HG02885 (cell line): ENCODE measurements around the gene GSDMA.
"Not testable (repeated sequence)": the region's sequence is repeated elsewhere in the genome, so short reads cannot be mapped to it uniquely, and the experiment has no call there.

ENCODE experiments used
- ATAC-seq: cut with Tn5 transposase; IDR thresholded peaks from one replicate; pipeline ENCODE4 v1.9.1; 2021; ENCODE audit warnings: mild to moderate bottlenecking; ENCODE audit not compliant: unreplicated experiment, poor library complexity

The GSDMA gene

DNA sequence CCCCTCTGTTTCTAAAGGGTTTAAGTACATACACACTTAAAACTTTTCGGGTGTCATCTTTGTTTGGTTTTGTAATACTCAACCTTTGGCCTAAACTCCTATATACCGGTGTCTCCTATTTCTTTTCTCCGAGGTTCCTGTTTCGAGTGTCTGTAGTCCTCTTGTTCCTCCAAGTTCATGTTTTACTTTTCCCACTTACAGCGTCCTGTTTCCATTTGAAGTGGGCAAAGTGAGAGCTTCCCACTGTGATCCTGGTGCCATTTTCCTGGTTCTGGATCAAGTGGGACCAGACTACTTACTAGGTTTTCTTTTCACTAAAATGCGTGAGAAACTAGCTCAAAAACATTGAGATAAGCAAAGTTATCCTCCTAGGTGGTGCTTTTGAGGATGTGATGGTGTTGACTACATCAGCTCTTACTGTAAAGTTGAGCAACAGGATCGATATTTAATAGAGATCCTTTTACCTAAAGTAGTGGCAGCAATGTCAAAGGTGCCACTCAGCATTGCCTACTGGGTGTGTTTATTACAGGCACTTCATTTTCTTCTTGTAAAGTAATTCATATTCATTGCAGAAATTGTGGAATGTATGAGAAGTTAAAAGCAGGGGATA, 19.1 kb downstream of the GSDMA start:
- ATAC-seq: no peak

DNA sequence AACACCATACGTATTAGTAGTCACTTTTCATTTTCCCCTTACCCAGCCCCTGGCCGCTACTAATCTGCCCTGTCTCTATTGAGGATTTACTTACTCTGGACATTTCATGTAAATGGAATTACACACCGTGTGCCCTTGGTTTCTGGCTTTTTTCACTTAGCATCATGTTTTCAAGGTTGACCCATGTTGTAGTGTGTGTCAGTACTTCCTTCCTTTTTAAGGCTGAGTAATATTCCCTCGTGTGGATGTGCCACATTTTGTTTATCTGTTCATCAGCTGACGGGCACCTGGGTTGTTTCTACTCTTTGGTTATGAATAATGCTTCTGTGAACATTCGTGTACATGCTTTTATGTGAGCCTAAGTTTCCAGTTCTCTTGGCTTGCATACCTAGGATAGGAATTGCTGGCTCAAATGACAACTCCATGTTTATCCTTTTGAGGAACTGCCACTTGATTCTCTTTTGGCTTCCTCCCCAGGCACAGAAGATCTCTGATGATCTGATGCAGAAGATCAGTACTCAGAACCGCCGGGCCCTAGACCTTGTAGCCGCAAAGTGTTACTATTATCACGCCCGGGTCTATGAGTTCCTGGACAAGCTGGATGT, 25.5 kb downstream of the GSDMA start:
- no peak for ATAC-seq

- no peak for ATAC-seq
Observed at GRCh38 chr17:39994448-39994847, 31.6 kb downstream of the GSDMA start.

DNA sequence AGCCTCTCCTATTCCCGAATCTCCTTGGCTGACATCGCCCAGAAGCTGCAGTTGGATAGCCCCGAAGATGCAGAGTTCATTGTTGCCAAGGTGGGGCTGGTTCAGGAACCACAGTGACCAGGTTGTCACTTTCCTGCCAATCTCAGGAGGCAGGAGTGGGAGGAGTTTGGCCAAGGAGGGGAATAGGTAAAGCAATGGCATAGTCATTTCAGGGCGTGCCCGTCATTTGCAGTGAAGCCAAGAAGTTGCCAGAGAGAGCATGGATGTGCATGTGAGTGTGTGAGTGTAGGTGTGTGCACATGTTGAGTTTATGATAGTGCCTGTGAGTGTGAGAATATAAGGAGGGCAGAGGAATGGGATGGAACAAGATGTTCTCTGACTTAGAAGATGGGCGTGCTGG, 32.6 kb downstream of the GSDMA start:
- ATAC-seq: no peak

DNA sequence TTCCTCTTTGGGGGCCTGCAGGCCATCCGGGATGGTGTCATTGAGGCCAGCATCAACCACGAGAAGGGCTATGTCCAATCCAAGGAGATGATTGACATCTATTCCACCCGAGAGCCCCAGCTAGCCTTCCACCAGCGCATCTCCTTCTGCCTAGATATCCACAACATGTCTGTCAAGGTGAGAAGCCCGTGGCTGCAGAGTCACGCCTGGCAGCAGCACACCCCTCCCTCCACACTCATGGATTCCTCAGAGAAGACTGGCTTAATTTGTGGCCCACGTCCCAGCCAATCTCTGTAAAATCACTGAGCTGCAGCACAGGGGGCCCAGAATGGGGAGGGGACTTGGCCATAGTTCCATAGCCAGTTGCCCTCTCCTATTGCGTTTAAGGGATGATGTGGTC, 33.4 kb downstream of the GSDMA start:
- ATAC-seq: no peak

DNA sequence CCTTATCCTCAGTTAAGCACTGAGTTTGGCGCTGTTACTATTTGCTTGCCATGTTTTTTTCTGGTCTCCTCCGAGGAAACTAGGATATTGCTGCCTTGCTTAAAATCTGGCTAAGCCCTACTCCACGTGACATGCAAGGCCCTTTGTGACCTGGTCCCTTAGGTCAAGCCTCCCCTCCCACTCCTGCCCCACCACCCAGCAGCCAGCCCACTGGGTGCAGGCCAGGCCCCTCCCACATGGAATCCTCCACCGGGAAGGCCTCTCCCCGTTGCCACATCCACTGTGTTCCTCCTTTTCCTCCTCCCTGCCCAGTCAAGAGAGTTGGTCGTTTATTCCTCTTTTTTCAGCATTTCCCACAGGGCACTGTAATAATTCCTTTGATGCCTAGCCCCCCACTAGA, 34.0 kb downstream of the GSDMA start:
- ATAC-seq: no peak

GRCh38 chr17:39997543-39997942, 34.7 kb downstream of the GSDMA start:
- ATAC-seq: no peak

DNA sequence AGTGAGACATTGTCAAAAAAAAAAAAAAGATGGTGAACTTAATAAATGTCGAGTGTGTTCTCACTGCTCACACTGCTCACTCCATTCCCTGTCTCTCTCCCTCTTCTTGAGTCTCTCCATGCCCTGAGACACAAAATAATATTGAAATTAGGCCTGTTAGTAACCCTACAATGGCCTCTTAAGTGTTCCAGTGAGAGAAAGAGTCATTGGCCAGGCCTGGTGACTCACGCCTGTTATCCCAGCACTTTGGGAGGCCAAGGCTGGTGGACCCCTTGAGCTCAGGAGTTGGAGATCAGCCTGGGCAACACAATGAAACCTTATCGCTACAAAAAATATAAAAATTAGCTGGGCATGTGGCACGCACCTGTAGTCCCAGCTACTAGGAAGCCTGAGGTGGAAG, 36.3 kb downstream of the GSDMA start:
- no peak for ATAC-seq

GRCh38 chr17:40000161-40000560, 37.4 kb downstream of the GSDMA start:
- no peak for ATAC-seq

GRCh38 chr17:40001335-40001734, 38.5 kb downstream of the GSDMA start:
- ATAC-seq: not testable (repeated sequence)

GRCh38 chr17:40004072-40004471, 41.3 kb downstream of the GSDMA start:
- no peak for ATAC-seq

GRCh38 chr17:40004712-40005111, 41.9 kb downstream of the GSDMA start:
- no peak for ATAC-seq

DNA sequence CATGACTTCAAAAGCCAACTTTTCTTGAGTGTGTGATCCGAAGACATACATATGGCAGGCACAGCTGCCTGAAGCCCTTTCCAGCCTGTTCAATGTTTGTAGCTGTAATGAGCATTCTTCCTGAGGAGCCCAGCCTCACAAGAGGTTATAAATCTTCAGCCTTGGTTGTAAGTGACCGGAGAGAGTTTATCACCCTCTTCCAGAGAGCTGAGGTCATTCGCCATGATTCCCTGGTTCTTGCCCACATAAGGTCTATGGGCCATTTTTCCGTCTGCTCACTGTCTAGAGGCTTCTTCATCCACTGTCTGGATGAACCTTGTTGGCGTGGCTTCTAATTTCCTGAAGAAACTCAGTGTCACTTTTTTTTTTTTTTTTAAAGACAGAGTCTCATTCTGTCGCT, 42.7 kb downstream of the GSDMA start:
- ATAC-seq: no peak

- not testable (repeated sequence) for ATAC-seq
Observed at GRCh38 chr17:40010946-40011500, 48.2 kb downstream of the GSDMA start.

- ATAC-seq: not testable (repeated sequence)
Observed at GRCh38 chr17:40012017-40012647, 49.3 kb downstream of the GSDMA start.

GRCh38 chr17:40014375-40014980, 51.7 kb downstream of the GSDMA start:
- no peak for ATAC-seq

GRCh38 chr17:40015005-40015997, 52.5 kb downstream of the GSDMA start, which contains the start of gene CSF3:
TSS of gene CSF3 (plus strand) at chr17:40015440. CDS start at chr17:40015475, 35 bp downstream.
- ATAC-seq: no peak

- ATAC-seq: no peak
Observed at GRCh38 chr17:40015998-40016985, 53.5 kb downstream of the GSDMA start.
